Mesothelial cell of epicardium (in vitro differentiated cells): ENCODE data around the gene COA3. TPM values are rescaled to one million over a fixed set of nuclear protein-coding genes. Genes with fewer than 3 reads are reported as not detected.

Experiments used
- DNase-seq, 2 experiments: peaks; one replicate each; pipeline ENCODE4 v3.0.0; 2021; ENCODE audit warnings: low spot score in 2 of 2; ENCODE audit not compliant: unreplicated experiment in 2 of 2
- H3K27ac Mint-ChIP-seq: 2 replicates; pipeline ENCODE4 v1.8.0; 2021; ENCODE audit warnings: mixed read lengths
- H3K27me3 Mint-ChIP-seq: 2 replicates; pipeline ENCODE4 v1.8.0; 2021; ENCODE audit warnings: low read depth, mixed read lengths
- H3K36me3 Mint-ChIP-seq: 2 replicates; pipeline ENCODE4 v1.8.0; 2021; ENCODE audit warnings: mixed read lengths
- H3K4me1 Mint-ChIP-seq: 2 replicates; pipeline ENCODE4 v1.8.0; 2021; ENCODE audit warnings: mixed read lengths
- H3K4me3 Mint-ChIP-seq: 2 replicates; pipeline ENCODE4 v1.8.0; 2021; ENCODE audit warnings: mild to moderate bottlenecking, moderate library complexity, mixed read lengths
- H3K9me3 Mint-ChIP-seq: 2 replicates; pipeline ENCODE4 v1.8.0; 2021; ENCODE audit warnings: mixed read lengths
- CTCF ChIP-seq: fragments of 200-600 bp; sonication (generic); IDR thresholded peaks from one replicate; pipeline ENCODE4 v1.5.0; 2021; ENCODE audit warnings: antibody characterized with exemption; ENCODE audit not compliant: unreplicated experiment
- total RNA-seq: library from RNA; stranded (reverse); gene quantifications from 3 replicates; pipeline ENCODE4 v1.2.1, GENCODE V29; 2021

The COA3 gene
- total RNA-seq, 1 donor from 2014 or later = 52.4 TPM

DNA sequence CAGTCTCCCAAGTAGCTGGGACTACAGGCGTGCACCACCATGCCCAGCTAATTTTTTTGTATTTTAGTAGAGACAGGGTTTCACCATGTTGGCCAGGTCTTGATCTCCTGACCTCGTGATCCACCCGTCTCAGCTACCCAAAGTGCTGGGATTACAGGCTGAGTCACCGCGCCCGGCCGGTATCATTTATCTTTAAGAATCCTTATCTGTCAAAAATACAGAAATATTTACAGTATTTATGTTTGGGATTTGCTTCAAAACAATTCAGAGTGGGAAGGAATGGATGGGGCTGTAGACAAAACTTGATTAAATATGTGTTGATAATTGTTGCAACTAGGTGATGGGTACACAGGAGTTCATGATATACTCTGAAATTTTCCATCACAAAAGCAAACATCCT lies 22.7 kb upstream of the COA3 start:
- Mint-ChIP-seq H3K4me1 (peaks cover 11% of the 10 kb centered on the region), H3K4me3 (no peak overlapping the region), H3K36me3 (peaks cover 27% of the 10 kb centered on the region), H3K27me3 (no peaks in the 10 kb centered on the region), H3K27ac (no peak overlapping the region), H3K9me3 (no peaks in the 10 kb centered on the region)
- no peak for DNase-seq
- TF ChIP-seq CTCF = no peak

DNA sequence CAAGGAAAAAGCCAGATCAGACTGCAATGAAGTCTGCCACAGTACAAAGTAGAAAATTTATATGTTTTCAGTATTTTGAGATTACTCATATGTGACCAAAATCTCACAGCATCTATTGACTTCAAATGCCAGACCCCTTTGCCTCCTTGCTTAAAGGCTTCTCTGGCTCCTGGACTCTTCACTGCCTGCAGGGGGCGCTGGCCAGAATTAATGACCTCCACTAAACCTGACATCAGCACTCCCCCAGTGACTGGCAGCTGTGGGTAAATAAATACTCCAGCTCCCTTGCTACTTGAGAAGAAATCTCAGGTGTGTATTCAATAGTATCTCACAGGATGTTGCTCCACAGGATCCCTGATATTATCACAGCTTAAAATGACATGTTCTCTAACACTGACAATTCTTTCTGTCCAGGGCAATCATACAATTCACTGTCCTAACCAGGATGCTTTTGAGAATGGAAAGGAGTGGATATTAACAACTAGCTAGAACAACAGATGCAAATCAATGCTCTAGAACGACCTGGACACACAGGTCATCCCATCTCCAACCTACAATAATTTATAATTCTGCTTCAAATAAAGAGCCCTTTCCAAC lies 21.5 kb upstream of the COA3 start:
- Mint-ChIP-seq H3K4me3 (no peak overlapping the region), H3K9me3 (no peaks in the 10 kb centered on the region), H3K36me3 (peaks cover 34% of the 10 kb centered on the region), H3K4me1 (peaks cover 11% of the 10 kb centered on the region), H3K27ac (peak overlapping the region; percentile 32), H3K27me3 (no peaks in the 10 kb centered on the region)
- DNase-seq = no peak
- TF ChIP-seq CTCF = peak; percentile 56

DNA sequence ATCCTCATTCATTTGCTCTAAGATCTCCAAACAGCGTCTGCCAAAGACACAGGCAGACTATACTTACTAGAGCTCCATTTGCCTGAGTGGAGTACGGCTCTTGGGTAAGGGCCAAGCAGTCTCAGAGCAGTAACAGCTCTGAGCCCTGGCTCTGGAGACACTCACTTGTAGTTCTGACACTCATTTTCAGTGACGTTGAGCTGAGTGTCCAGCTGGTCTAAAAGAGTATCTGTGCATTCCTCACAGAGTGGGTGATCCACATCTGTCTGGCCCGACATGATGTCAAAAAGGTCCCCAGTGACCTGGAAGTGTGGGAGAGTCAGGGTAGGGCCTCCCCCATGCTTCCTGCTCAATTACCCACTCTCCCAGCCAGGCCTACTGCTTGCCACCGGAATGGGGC lies 19.9 kb upstream of the COA3 start:
- H3K9me3 Mint-ChIP-seq = no peaks in the 10 kb centered on the region
- no peak for TF ChIP-seq CTCF
- H3K27me3 Mint-ChIP-seq = no peaks in the 10 kb centered on the region
- H3K4me1 Mint-ChIP-seq = peaks cover 4% of the 10 kb centered on the region
- H3K4me3 Mint-ChIP-seq = no peak overlapping the region
- peaks cover 43% of the 10 kb centered on the region for H3K36me3 Mint-ChIP-seq
- H3K27ac Mint-ChIP-seq = no peak overlapping the region
- no peak for DNase-seq

- Mint-ChIP-seq H3K9me3 (no peaks in the 10 kb centered on the region), H3K4me1 (peaks cover 3% of the 10 kb centered on the region), H3K36me3 (peaks cover 43% of the 10 kb centered on the region), H3K4me3 (no peak overlapping the region), H3K27me3 (no peaks in the 10 kb centered on the region), H3K27ac (no peak overlapping the region)
- DNase-seq = no peak
- no peak for TF ChIP-seq CTCF
Observed at GRCh38 chr17:42817866-42818265, 19.4 kb upstream of the COA3 start.

DNA sequence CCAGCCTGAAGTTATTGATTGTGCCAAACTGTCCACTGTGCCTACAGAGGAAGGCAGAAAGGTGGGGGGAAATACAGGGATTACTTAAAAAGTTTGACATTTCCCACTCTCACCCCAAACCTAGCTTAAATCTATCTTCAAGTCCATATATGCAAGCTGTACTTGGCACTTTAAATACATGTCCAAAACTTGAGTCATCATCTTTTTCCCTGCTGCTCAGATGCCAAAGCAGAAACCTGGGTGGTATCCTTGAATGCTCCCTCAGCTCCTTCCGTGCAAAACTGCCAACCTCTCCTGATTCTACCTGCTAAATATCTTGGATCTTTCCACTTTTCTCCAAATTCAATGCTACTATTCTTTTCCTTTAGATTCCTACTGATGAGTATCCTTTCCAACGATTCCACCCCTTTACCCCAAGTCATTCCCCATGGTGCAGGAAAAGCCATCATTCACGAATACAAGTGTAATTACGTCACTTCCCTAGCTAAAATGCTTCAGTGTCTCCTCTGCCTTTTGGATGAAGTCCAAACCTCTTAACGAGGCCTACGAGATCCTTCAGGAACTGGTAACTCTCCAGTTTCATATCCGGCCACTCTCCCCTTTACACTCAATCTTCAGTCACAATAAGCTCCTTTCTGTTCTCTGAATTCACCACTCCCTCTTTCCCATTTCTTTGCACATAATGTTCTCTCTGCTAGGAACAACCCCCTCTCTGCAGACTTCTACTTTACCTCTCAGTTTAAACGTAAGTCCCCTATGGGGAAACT lies 16.3 kb upstream of the COA3 start:
- Mint-ChIP-seq H3K36me3 (peaks cover 45% of the 10 kb centered on the region), H3K27ac (no peak overlapping the region), H3K4me1 (no peaks in the 10 kb centered on the region), H3K4me3 (no peak overlapping the region), H3K9me3 (no peaks in the 10 kb centered on the region), H3K27me3 (no peaks in the 10 kb centered on the region)
- no peak for DNase-seq
- no peak for TF ChIP-seq CTCF
